T47D (cell line): ENCODE data around the gene MRPS22.
"Not testable (repeated sequence)": the region's sequence is repeated elsewhere in the genome, so short reads cannot be mapped to it uniquely, and the experiment has no call there.

Experiments
- DNase-seq, 2 experiments: peaks; one replicate each; pipeline versions ENCODE4 v3.0.0 to v3.0.0-alpha.2; 2011 to 2012; ENCODE audit warnings: low read depth in 1 of 2, low spot score in 1 of 2
- JUND ChIP-seq: IDR thresholded peaks from 2 replicates; pipeline ENCODE4 v1.6.1; 2012; ENCODE audit warnings: low read depth
- in situ Hi-C: cut with HindIII; loops from 2 replicates; pipeline ENCODE4 v1.10.0; 2016; ENCODE audit warnings: low sequenced_read_pairs, low pct_unique_long_range_greater_than_20kb

Gene MRPS22

GRCh38 chr3:139361276-139361675 is 17.5 kb downstream of the MRPS22 start:
- in situ Hi-C loops = no loop called here
- no peak for TF ChIP-seq JUND
- no peak for DNase-seq

GRCh38 chr3:139364549-139364948 is 20.7 kb downstream of the MRPS22 start:
- in situ Hi-C loops = no loop called here
- no peak for DNase-seq

GRCh38 chr3:139374099-139374498 is 30.3 kb downstream of the MRPS22 start:
- no peak for TF ChIP-seq JUND
- in situ Hi-C loops = no loop called here
- no peak for DNase-seq

More at GRCh38 chr3:139364549-139364948, 20.7 kb downstream of the MRPS22 start:
- TF ChIP-seq JUND = no peak

DNA sequence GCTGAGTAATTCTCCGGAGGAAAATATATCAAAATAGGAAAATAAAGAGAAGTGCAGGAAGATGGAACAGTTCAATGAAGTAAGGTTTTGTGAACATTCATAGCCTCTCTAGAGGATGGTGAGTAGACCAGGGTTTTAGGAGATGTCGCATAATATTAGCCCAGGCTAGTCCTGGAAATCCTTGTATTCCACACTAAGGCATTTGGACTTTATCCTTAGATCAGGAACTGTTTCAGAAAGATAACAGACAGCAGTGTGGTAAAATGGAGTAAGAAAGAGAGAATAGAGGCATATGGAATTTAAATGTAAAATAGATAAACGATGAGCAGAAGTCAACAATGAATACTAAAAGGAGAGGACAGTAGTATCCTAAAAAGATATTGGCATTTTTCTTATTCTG is 33.6 kb downstream of the MRPS22 start:
- DNase-seq = no peak
- in situ Hi-C loops = no loop called here
- TF ChIP-seq JUND = no peak

DNA sequence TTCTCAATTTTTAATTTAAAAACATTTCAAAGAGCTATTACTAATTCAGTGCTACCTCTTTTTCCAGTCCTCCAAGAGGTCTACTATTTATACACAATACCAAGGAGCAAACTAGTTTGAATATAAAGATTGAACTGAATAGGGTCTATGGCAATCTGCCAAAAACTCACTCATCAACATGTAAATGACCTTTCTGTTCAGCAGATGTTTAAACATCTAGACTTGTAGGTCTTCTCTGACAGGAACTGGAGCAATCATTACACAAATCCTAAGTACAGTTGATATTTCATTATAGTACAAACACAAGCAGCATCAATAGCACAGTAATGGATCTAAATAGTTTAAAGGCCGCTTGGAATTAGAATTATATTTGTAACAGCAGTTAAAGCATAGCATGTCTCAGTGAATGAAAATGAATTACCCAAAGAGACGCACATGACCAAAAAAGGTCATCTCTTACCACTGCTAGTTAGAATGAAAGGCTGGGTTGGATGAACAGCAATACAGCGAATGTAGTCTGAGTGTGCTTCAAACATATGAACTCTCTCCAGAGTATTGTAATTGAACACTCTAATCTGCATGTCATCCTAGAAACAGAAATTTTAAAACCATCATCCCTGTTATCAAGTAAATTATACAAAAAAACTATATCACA is 34.9 kb downstream of the MRPS22 start:
- DNase-seq = no peak
- in situ Hi-C loops = no loop called here
- no peak for TF ChIP-seq JUND

DNA sequence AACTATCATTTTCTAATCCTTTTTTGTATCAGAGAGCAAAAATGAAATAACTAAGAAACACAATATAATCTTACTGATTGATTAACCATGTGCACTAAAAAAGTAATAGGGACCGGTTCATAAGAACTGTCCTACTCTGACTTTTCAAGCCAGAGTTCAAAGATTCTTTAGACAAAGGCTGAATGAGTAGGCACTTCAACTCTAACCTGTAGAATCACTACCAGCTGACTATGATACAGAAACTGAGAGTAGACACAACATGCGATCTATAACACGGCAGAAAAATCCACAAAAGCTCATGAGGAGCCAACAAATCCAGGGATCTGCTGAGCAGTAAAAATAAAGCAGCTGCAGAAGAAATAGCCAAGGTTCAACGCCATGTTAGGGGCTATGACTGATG is 36.8 kb downstream of the MRPS22 start:
- in situ Hi-C loops = no loop called here
- TF ChIP-seq JUND = no peak
- DNase-seq = no peak

DNA sequence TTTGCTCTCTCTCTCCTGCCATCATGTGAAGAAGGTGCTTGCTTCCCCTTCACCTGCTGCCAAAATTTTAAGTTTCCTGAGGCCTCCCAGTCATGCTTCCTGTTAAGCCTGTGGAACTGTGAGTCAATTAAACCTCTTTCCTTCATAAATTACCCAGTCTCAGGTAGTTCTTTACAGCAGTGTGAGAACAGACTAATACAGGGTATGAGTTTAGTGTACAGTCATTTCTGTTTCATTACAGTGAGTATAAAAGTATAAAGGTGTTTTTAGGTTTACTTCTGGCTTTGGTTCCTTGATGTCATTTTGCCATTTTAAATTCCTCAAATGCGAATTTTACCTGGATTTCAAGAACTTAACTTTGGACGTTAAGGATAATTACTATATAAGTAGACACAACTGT is 38.5 kb downstream of the MRPS22 start:
- in situ Hi-C loops, DNase-seq: not testable (repeated sequence)

DNA sequence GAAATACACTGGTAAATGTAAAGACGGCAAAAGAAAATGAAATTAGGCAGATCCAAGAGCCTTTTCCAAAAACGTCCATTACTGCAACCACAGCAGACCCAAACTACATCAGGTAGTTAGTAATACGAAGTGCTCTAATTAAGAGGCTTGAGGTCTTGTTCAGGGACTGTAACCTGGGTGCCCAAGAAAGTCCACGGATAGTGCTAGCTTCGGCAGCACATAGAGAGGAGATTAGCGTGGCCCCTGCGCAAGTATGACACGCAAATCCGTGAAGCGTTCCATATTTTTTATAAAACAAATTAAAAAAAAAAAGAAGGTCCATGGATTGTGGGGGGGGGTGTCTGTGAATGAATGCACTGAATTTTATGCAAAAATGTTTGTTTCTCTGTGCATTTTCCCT is 44.3 kb downstream of the MRPS22 start:
- DNase-seq = no peak
- TF ChIP-seq JUND = no peak
- in situ Hi-C loops = no loop called here

- peak; percentile 14 to 18 for DNase-seq
- in situ Hi-C loops = no loop called here
- no peak for TF ChIP-seq JUND
Measured at GRCh38 chr3:139388821-139389551, 45.2 kb downstream of the MRPS22 start.

GRCh38 chr3:139389552-139390368 is 45.9 kb downstream of the MRPS22 start, which contains the start of gene COPB2:
Gene COPB2 (minus strand): TSS chr3:139389647. CDS start chr3:139389550, 97 bp downstream.
- TF ChIP-seq JUND = no peak
- DNase-seq = peak; percentile 96 to 99
- in situ Hi-C loops = no loop called here

GRCh38 chr3:139394116-139394515 is 50.3 kb downstream of the MRPS22 start:
- no peak for TF ChIP-seq JUND
- DNase-seq = no peak
- in situ Hi-C loops = no loop called here

DNA sequence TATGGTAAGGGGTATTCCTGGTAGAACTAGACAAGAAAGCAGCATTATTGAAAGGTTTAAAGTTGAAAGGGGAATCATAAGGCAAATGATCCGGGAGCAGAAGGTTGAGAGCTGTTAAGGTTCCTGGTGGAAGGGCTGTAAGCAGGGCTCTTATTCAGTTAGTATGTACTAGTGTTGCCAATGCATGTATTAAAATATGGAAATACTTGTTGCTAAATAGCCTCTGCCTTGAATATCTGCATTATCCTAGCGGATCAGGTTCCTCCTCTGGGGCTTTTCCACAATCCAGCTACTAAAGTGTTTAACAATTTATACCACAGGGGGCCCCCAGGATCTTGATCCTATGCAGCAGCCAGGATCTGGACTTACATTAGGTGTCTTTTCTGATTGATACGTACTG is 52.9 kb downstream of the MRPS22 start:
- in situ Hi-C loops = no loop called here
- TF ChIP-seq JUND = no peak
- no peak for DNase-seq

GRCh38 chr3:139401155-139401554 is 57.3 kb downstream of the MRPS22 start:
- DNase-seq, in situ Hi-C loops: not testable (repeated sequence)
